ENCODE results near the gene MDH2.

MDH2 gene

DNA sequence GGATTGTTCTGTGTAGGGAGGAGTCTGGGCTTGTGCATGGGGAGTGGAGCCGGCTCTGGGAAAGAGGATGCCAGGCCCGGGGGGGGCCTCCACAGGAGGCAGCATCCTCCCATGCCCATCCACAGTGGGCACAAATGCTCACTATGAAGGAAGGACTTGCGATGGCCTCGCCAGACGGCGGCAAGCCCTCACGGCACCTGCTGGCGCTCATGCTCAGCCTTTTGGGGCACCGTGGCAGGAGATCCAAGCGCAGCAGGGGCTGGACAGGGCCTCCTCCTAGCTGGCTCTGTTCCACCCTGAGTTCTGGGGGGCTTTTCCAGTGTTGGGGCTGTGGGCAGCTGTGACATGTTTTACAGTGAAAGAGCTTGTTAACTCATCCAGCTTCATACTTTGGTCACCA is 15.2 kb downstream of the MDH2 start:
- TF ChIP-seq CTCF (IDR thresholded peaks at IDR 0.05; ENCODE audit: low read depth, low read length, missing control alignments), result no peak
- DNase-seq (ENCODE audit: low read depth), result no peak
- H3K4me3 ChIP-seq (ENCODE audit: low read depth, low read length), result no peak overlapping the region
- in situ Hi-C loops (cut with HindIII; ENCODE audit: low sequenced_read_pairs), result no loop called here

DNA sequence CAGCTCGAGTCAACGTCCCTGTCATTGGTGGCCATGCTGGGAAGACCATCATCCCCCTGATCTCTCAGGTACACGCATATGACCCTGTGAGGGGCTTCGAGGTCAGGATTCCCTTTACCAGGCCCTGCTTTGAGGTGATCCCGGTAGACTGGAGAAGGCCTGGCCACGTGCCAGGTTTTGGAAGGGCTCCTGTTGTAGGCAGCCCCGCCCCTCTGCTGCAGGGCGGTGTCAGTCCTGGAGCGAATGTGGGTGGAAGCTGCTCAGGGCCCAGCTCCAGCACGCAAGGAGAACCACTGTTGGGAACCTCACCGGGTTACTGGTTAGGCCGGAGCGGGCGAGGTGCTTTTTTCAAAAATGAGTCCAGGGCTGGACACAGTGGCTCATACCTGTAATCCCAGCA is 15.6 kb downstream of the MDH2 start:
- DNase-seq (ENCODE audit: low read depth), result no peak
- in situ Hi-C loops (cut with HindIII; ENCODE audit: low sequenced_read_pairs), result no loop called here
- no peak overlapping the region for H3K4me3 ChIP-seq (ENCODE audit: low read depth, low read length)
- no peak for TF ChIP-seq CTCF (IDR thresholded peaks at IDR 0.05; ENCODE audit: low read depth, low read length, missing control alignments)

GRCh38 chr7:76064208-76064970 is 16.5 kb downstream of the MDH2 start:
- DNase-seq (ENCODE audit: low read depth), result no peak
- TF ChIP-seq CTCF (IDR thresholded peaks at IDR 0.05; ENCODE audit: low read depth, low read length, missing control alignments), result no peak
- in situ Hi-C loops (cut with HindIII; ENCODE audit: low sequenced_read_pairs), result no loop called here
- no peak overlapping the region for H3K4me3 ChIP-seq (ENCODE audit: low read depth, low read length)

GRCh38 chr7:76065016-76065612 is 17.2 kb downstream of the MDH2 start:
- H3K4me3 ChIP-seq (ENCODE audit: low read depth, low read length), result no peak overlapping the region
- DNase-seq (ENCODE audit: low read depth), result no peak
- in situ Hi-C loops (cut with HindIII; ENCODE audit: low sequenced_read_pairs), result no loop called here
- no peak for TF ChIP-seq CTCF (IDR thresholded peaks at IDR 0.05; ENCODE audit: low read depth, low read length, missing control alignments)

- TF ChIP-seq CTCF (IDR thresholded peaks at IDR 0.05; ENCODE audit: low read depth, low read length, missing control alignments), result no peak
- DNase-seq (ENCODE audit: low read depth), result no peak
- no peak overlapping the region for H3K4me3 ChIP-seq (ENCODE audit: low read depth, low read length)
- in situ Hi-C loops (cut with HindIII; ENCODE audit: low sequenced_read_pairs), result no loop called here
These were observed 19.0 kb downstream of the MDH2 start for GRCh38 chr7:76066716-76067503.

- TF ChIP-seq CTCF (IDR thresholded peaks at IDR 0.05; ENCODE audit: low read depth, low read length, missing control alignments), result peak; percentile 37
- in situ Hi-C loops (cut with HindIII; ENCODE audit: low sequenced_read_pairs), result no loop called here
- H3K4me3 ChIP-seq (ENCODE audit: low read depth, low read length), result no peak overlapping the region
- DNase-seq (ENCODE audit: low read depth), result peak; percentile 80
These were observed 21.3 kb downstream of the MDH2 start for GRCh38 chr7:76069238-76069638.

Data from astrocyte of the cerebellum (primary cell).